Stimulated activated CD8-positive, alpha-beta memory T cell treated with anti-CD3 and anti-CD28 coated beads, Interleukin-12 subunit alpha, Interleukin-12 subunit beta, amount 100 ng/mL, for 24 hours (primary cell): ENCODE results near the gene UBE2H.
A peak's percentile ranks its signal among the peaks of the same experiment; 100 is the strongest.
"Not testable (repeated sequence)": the region's sequence is repeated elsewhere in the genome, so short reads cannot be mapped to it uniquely, and the experiment has no call there.

Experiments used
- DNase-seq: peaks from one replicate; pipeline ENCODE4 v3.0.0-alpha.2; 2020; ENCODE audit errors: extremely low read depth

Gene UBE2H

GRCh38 chr7:129843978-129844840 is 108.6 kb downstream of the UBE2H start:
- no peak for DNase-seq

DNA sequence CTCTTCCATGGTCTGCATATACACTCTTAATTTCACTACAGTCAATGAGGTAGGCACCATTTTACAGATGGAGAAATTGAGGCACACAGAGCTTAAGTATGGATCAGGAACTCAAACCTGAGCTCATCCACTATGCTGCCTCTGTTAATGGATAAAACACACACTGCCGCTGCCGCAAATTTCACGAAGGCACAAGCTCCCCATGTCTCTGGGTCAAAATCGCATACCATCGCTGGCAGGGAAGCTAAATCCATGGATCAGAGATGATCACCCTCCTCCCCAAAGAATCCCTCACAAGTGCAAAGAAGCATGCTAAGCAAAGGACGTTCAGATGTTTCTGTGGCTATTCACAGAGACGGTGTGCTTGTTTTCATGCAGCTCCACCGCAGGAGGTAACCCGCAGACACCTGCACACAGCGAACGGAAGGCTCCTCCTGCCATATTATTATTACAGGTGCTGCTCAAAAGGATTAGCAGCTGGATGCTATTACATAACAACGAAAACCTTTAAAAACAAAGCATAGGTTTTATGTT is 109.3 kb downstream of the UBE2H start:
- DNase-seq, result no peak

GRCh38 chr7:129841465-129841864 is 111.3 kb downstream of the UBE2H start:
- no peak for DNase-seq

- no peak for DNase-seq
Observed at GRCh38 chr7:129840757-129841156, 112.0 kb downstream of the UBE2H start.

DNA sequence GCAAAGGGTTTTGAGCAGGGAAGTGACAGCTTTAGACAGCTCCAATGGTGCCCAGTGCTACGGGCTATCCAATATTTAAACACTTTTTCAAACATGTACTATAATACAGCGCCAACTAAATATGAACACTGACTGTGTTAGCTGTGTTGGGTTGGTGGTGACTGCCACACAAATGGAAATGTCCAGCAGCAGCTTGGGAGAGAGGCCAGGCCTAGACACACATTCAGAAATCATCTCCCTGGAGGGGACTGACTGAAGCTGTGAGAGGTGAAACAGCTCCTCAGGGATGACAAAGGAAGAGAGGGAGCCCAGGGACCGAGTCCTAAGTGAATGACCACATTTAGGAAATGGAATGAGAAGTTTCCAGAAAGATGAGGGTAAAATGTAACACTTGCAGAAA is 115.8 kb downstream of the UBE2H start:
- DNase-seq, result no peak

DNA sequence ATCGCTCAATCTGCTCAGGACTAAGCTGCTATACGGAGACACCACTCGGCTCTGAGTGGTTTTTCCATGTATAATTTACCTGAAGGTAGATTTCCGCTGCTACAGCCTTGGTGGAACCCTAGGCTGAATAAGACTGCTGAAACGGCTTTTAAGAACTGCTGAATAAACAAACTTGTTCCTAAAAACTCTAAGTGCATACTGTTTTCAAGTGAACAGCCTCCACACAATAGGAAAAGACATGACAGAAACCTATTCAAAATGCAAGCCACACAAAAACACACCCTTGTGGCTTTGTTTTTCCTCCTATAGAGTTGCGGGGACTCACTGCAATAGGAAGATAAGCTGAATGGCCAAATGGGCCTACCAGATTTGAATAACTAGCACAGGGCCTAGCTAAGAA is 117.2 kb downstream of the UBE2H start:
- no peak for DNase-seq

GRCh38 chr7:129833353-129833752 is 119.4 kb downstream of the UBE2H start:
- not testable (repeated sequence) for DNase-seq

- no peak for DNase-seq
Observed at GRCh38 chr7:129832701-129833227, 120.0 kb downstream of the UBE2H start.

- no peak for DNase-seq
Observed at GRCh38 chr7:129832282-129832681, 120.5 kb downstream of the UBE2H start.

GRCh38 chr7:129831424-129832058 is 121.2 kb downstream of the UBE2H start:
- DNase-seq, result no peak

DNA sequence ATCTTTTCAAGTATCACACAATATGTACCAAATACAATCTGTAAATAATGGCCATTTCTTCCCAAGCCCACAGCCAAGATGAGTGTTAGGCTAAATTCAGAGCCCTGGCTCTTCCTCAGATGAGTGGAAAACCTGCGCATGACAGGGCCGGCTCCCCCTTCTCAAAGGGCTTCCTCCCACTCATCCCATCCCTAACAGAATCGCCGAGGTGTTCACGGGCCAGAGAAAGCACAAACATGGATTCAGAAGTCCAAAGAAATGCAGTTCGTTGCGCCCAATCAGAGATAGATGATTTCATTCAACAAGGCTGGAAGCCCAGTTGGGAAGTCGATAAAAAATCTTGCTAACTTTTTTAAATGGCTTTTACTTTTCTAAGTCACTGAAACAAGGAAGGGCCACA is 121.8 kb downstream of the UBE2H start:
- DNase-seq, result no peak

DNA sequence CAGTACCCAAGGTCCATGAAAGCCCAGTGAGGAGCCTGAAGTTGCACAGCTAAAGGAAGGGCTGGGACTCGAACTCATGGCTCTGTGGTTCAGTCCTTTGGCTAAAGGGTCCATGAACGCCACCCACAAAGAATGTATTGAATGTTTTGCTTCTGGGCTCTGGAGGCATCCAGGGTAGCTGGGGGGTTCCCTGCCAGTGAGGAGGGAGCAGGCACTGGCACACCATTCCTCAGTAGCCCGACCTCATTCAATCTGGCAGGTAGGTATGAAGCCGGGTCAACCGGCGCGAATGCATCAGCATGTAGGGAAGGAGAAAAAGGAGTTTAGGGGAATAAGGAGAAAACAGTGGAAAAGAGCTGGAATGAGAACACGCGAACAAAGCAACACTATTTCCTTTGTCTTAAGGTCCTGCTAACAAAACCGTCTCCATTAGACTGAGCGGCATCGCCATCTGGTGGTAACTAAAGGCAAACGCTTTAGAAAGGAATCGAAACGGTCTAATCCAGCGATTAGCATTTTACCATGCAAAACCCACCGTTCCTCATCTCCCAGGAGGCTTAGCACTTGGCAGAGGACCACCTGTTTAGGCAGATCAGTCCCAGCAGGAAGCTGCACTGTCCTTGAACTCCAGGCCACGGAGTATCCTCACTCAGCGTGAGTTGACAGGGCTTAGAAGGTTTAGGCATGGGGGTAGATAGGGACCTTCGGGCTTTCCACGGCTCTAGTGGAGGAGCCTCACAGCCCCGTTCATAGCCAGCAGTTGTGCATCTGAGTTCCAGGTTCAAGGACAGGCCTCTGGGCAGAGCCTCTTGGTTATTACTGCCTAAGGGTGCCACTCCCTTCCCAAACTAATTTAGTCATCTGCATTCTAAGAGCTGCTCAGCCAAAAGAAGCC is 122.8 kb downstream of the UBE2H start:
- DNase-seq, result no peak

DNA sequence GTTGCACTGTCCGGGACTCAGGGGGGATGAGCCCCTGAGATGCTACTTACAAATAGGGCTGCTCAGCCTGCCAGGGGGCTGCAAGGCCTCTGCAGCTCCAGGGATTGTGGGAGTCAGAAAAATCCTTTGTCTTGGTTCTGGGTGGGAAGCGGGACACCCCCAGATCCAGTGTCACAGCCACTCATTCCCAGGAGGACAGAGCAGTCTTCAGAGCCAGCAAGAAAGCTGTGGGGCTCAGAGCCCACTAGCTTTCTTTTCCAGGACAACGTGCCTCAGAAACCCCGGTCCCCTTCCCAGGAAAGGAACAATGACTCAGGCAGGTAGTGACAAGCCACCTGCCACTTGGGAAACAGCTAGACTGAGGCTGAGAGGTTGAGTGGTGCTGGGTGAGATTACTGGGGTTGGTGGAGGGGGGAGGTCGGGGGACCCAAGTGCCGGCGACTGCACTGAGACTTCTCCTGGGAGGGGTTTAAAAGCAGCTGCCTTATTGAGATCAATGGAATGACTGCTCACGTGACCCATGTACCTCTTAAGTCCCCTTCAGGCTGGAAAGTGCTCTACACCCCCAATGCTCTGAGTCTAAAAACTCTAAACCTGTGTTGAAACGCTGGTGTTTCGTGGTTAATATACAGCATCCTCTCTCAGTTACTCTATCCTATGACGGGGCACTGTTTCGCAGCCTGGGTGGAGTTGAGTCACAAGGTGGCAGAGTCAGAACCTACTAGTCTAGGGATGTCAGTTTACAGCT is 123.6 kb downstream of the UBE2H start:
- no peak for DNase-seq

DNA sequence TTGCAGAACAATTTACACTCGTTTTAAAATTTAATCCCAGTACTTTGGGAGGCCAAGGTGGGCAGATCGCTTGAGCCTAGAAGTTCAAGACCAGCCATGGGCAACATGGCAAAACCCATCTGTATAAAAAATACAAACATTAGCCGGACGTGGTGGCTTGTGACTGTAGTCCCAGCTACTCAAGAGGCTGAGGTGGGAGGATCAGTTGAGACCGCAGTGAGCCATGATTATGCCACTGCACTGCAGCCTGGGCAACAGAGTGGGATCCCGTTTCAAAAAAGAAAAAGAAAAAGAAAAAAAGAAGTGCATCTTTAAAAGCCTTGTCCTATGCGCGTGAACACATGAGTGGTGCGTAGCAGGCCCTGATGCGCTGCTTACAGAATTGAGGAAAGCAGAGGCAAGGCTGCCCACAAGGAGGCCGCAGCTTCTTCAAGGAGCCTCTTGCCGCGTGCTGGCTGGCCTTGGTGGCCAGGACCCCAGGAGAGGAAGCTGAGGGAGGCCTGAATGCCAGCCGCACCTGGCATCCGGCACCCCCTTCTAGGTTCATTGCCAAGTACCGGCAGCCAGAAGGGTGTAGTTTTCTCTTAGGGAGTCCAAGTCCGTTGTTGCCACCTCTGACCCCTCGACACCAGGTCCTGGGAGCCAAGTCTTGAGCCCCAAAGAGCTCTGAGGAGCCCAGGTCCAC is 124.5 kb downstream of the UBE2H start:
- DNase-seq, result no peak

DNA sequence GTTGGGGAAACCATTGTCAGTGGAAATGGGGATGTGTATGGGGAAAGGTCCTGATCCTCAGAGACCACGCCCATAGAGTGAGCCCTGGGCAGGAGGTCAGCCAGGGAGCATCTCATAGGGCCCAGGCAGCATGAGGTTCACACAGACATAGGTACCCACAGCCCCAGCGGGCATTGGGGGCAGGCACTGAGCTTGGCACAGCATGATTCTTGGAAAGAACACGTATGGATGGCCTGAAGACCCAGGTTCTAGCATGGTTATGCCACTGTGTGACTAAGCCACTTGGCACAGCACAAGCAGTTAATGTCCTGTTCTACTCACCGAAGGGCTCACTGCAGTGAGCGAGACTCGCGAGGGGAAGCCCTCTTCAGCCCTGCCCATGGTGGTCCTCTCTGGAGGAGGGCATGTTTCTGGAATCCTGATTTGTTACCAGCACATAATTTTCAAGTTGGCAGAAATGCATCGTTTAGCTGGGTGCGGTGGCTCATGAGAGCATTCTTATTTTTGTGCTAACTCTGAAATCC is 125.2 kb downstream of the UBE2H start:
- no peak for DNase-seq

DNA sequence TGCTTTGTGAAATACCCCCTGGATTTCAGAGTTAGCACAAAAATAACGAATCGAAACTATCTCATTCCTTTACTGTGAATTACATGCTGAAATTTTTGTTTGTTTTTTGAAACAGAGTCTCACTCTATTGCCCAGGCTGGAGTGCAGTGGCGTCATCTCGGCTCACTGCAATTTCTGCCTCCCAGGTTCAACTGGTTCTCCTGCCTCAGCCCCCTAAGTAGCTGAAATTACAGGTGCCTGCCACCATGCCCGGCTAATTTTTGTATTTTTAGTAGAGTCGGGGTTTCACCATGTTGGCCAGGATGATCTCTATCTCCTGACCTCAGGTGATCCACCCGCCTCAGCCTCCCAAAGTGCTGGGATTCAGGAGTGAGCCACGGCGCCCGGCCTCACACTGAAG is 125.9 kb downstream of the UBE2H start:
- not testable (repeated sequence) for DNase-seq

- DNase-seq, result peak; percentile 79
Observed at GRCh38 chr7:129825209-129825970, 127.4 kb downstream of the UBE2H start.

DNA sequence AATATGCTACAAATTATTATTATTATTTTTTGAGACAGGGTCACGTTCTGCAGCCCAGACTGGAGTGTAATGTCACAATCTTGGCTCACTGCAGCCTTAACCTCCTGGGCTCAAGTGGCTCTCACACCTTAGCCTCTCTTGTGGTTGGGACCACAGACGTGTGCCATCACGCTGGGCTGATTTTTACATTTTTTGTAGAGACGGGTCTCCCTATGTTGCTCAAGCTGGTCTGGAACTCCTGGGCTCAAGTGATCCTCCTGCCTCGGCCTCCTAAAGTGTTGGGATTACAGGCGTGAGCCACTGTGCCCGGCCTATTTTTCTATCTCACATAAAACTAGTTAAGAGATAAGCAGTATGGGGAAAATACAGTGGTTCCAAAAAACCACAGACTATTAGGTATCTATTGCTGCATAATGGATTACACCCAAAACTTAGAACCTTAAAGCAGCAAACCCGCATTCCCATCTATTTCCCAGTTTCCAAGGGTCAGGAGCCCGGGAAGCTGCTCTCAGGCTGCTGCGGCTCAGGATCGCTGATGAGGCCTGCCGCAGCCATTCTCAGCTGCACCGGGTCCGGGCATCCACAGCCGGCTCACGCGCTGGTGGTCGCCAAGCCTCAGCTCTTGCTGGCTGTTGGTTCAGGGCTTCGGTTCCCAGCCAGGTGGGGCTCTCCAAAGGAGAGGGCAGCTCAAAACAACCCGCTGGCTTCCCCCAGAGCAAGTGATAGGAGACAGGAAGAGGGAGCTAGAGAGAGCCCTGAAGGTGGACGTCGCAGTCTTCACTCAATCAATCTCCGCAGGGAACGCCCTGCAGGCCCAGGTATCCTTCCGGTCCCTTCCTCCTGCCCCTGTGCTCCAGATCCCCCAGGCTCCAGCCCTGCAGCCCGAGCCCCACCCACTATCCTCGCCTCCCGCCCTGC is 128.2 kb downstream of the UBE2H start:
- no peak for DNase-seq
